ENCODE measurements around the gene RNASE12. TPM values are rescaled to one million over a fixed set of nuclear protein-coding genes. Genes with fewer than 3 reads are reported as not detected.

RNASE12 gene
- total RNA-seq, 1 experiment from 2014 or later: not detected

DNA sequence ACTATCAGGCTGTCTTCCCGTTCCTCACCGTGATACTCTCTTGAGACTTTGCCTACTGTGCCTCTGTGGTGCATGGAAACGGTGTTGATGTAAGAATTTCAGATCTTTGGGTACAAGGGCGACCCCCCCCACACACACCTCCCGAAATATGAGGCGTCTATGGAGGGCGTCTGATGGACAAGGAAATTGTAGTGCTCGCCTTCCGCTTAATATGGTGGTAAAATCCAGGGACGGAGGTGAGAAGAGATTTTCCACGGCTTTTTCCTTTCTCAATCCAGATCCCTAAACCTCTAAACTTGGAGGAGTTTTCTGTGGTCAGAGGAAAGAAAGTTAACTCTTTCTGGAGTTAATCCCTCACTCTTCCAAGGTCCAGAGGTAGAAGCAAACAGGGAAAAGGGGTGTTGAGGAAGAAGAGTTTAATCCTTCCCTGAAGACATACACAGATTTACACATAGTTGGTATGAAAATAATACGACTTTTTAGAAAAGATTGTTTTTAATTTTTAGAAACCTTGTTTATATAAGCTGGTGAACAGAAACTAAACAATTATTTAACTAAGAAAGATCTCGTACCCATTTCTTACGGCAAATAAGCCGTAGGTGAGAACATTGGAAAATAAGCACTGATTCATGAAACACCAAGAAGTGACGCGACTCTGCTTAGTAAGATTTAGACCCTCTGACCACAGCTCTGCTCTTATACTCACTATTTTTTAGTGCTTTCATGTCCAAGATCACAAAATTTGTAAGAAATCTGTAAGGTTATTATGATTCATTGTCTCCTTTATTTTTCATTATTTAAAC lies 23.1 kb upstream of the RNASE12 start:
- H2AK5ac ChIP-seq (ENCODE audit: insufficient read length, low read length): no peak overlapping the region
- no peaks in the 10 kb centered on the region for H3K27me3 ChIP-seq (ENCODE audit: insufficient read depth, low read length)
- H2BK15ac ChIP-seq (ENCODE audit: low read depth, low read length): no peak overlapping the region
- Mint-ChIP-seq H3K27me3 (ENCODE audit: low read depth) (no peaks in the 10 kb centered on the region), H3K27ac (no peak overlapping the region), H3K4me1 (peaks cover 7 to 9% of the 10 kb centered on the region in 2 experiments), H3K36me3 (ENCODE audit: insufficient read depth in 1 of 3, low read depth in 3 of 3) (no peaks in the 10 kb centered on the region; a peak in 1 of 7 replicates), H3K4me3 (no peak overlapping the region), H3K9me3 (no peaks in the 10 kb centered on the region)
- H4K20me1 ChIP-seq (ENCODE audit: control insufficient read depth, insufficient read depth, insufficient read length): no peaks in the 10 kb centered on the region
- H3K14ac ChIP-seq (ENCODE audit: insufficient read depth, low read length): no peak overlapping the region
- no peak overlapping the region for H2BK20ac ChIP-seq (ENCODE audit: low read depth, low read length, poor library complexity, severe bottlenecking)
- H4K5ac ChIP-seq (ENCODE audit: insufficient read length, low read depth, low read length): no peak overlapping the region
- no peaks in the 10 kb centered on the region for H3K9me3 ChIP-seq (ENCODE audit: control insufficient read depth, low read depth, low read length)
- WGBS (ENCODE audit: extremely low coverage, insufficient read length, low lambda C conversion rate): no CpG with 5 or more reads among the region's 17 CpGs
- H2BK120ac ChIP-seq (ENCODE audit: low read depth, low read length, poor library complexity, severe bottlenecking): no peak overlapping the region
- H4K91ac ChIP-seq (ENCODE audit: insufficient read length, low read depth, low read length): no peak overlapping the region
- TF ChIP-seq, protein P1, sequence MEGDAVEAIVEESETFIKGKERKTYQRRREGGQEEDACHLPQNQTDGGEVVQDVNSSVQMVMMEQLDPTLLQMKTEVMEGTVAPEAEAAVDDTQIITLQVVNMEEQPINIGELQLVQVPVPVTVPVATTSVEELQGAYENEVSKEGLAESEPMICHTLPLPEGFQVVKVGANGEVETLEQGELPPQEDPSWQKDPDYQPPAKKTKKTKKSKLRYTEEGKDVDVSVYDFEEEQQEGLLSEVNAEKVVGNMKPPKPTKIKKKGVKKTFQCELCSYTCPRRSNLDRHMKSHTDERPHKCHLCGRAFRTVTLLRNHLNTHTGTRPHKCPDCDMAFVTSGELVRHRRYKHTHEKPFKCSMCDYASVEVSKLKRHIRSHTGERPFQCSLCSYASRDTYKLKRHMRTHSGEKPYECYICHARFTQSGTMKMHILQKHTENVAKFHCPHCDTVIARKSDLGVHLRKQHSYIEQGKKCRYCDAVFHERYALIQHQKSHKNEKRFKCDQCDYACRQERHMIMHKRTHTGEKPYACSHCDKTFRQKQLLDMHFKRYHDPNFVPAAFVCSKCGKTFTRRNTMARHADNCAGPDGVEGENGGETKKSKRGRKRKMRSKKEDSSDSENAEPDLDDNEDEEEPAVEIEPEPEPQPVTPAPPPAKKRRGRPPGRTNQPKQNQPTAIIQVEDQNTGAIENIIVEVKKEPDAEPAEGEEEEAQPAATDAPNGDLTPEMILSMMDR (conservative IDR thresholded peaks at IDR 0.05): no peak
- peak overlapping the region; percentile 76 for H3K9ac ChIP-seq (ENCODE audit: extremely low read depth, insufficient read length, low read length)
- peak overlapping the region; percentile 6 for H3K27ac ChIP-seq (ENCODE audit: insufficient read length, low read depth, low read length)
- peak; percentile 64 for DNase-seq
- H2BK5ac ChIP-seq (ENCODE audit: insufficient read length, low read length): no peak overlapping the region
- no peak overlapping the region for H3K4ac ChIP-seq (ENCODE audit: low read depth, low read length)
- H3K79me2 ChIP-seq (ENCODE audit: insufficient read depth, low read length): no peaks in the 10 kb centered on the region
- no peak overlapping the region for H3K23ac ChIP-seq (ENCODE audit: insufficient read length, low read depth, low read length)
- peak overlapping the region; percentile 49 for H3K4me2 ChIP-seq (ENCODE audit: insufficient read depth, insufficient read length, low read length)
- H3K4me1 ChIP-seq (ENCODE audit: insufficient read depth, low read length): no peaks in the 10 kb centered on the region
- H3T11ph ChIP-seq (ENCODE audit: low read length): no peak overlapping the region
- no peak overlapping the region for H2BK12ac ChIP-seq (ENCODE audit: insufficient read length, low read depth, low read length)
- H3K79me1 ChIP-seq (ENCODE audit: insufficient read depth, low read depth, low read length, poor library complexity, severe bottlenecking): no peaks in the 10 kb centered on the region
- H3K23me2 ChIP-seq (ENCODE audit: insufficient read length, low read depth, low read length, poor library complexity, severe bottlenecking): peaks cover 5% of the 10 kb centered on the region
- H2AFZ ChIP-seq (ENCODE audit: low read length): peak overlapping the region; percentile 88
- no peak overlapping the region for H4K8ac ChIP-seq (replicated peaks; ENCODE audit: insufficient read length, low read depth, low read length)
- H3K18ac ChIP-seq (ENCODE audit: insufficient read length, low read depth, low read length): no peak overlapping the region
- H3K56ac ChIP-seq (ENCODE audit: insufficient read length, low read depth, low read length): no peak overlapping the region

All from H9 (cell line).